Measurements from ENCODE around the gene HCFC1.

HCFC1 gene

DNA sequence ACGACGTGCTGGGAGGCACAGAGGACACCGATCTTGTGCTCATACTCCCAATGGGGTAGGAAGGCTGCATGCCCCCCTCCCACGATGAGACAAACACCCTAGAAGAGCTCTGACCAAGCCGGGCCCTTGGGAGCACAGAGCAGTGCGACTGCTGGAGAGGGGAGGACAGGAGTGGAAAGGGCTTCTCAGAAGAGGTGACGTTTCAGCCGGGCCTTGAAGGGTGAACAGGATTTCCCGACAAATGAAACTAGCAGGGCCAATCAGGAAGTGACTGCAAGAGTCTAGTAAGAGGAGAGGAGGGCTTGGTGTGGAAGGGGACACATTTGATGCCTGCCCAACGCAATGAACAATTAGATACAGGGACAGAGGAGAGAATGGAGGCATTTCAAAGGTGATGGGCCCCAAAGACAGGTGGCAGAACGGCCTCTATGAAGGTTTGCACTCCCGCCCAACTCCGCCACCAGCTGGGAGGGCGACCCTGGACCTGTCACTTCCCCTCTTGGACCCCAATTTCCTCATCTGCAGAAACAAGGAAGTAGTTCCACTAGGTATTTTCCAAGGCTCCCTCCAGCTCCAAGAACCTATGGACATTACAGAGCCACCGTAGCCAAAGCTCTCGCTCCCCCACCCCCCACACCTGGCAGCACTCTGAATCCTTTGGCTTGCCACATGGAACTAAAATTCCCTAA, 3.9 kb downstream of the HCFC1 start:
- no peak overlapping the region for H3K4me3 ChIP-seq
- intact Hi-C loops (cut with DNase I; ENCODE audit: low total_unique reads) = no loop called here
- TF ChIP-seq, protein P1, sequence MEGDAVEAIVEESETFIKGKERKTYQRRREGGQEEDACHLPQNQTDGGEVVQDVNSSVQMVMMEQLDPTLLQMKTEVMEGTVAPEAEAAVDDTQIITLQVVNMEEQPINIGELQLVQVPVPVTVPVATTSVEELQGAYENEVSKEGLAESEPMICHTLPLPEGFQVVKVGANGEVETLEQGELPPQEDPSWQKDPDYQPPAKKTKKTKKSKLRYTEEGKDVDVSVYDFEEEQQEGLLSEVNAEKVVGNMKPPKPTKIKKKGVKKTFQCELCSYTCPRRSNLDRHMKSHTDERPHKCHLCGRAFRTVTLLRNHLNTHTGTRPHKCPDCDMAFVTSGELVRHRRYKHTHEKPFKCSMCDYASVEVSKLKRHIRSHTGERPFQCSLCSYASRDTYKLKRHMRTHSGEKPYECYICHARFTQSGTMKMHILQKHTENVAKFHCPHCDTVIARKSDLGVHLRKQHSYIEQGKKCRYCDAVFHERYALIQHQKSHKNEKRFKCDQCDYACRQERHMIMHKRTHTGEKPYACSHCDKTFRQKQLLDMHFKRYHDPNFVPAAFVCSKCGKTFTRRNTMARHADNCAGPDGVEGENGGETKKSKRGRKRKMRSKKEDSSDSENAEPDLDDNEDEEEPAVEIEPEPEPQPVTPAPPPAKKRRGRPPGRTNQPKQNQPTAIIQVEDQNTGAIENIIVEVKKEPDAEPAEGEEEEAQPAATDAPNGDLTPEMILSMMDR (IDR thresholded peaks at IDR 0.05) = no peak

DNA sequence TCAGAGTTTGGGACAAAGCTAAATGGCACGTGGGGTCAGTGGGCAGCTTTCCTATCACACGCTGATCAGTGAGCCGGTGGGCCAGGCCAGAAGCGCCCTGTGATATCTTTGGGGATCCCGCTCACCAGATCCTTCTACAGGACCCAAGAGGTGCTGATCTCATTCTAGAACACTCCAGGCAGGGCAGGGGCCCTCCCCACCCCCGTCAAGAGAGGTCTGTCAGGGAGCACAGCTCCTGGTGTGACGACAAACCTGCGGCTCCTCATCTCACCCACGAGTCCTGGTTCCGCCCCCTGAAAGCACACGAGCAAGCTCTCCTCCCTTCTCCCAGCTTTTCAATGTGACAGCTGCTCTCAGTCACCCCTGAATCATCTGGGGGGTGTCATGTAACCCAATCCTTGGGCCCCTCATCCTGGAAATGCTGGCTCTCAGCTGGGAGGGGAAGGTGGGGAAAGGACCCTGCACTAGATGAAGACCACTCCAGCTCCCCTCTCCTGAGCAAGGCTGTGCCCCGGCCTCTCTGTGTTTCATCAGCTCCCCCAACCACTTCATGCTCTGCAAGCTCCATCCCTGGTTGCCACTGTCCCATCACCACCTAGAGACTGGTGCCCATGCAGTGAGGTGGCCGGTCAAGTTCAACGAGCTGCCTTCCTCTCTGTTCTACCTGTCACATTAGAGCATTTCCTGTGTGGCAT, 4.6 kb downstream of the HCFC1 start:
- Histone ChIP-seq H3K36me3 (peaks cover 1 to 25% (median 18%) of the 10 kb centered on the region in 3 donors), H3K4me3 (no peak overlapping the region)
- intact Hi-C loops (cut with DNase I; ENCODE audit: low total_unique reads) = no loop called here

More for the DNA sequence above, 3.9 kb downstream of the HCFC1 start:
- Histone ChIP-seq H3K27me3 (no peaks in the 10 kb centered on the region), H3K36me3 (peaks cover 0 to 18% (median 13%) of the 10 kb centered on the region in 3 donors), H3K27ac (peak overlapping the region; percentile 98 to 99), H3K9me3 (peaks cover 0 to 3% (median 0%) of the 10 kb centered on the region in 3 donors), H3K4me1 (peaks cover 0 to 45% (median 37%) of the 10 kb centered on the region in 4 donors)
- DNase-seq = no peak

DNA sequence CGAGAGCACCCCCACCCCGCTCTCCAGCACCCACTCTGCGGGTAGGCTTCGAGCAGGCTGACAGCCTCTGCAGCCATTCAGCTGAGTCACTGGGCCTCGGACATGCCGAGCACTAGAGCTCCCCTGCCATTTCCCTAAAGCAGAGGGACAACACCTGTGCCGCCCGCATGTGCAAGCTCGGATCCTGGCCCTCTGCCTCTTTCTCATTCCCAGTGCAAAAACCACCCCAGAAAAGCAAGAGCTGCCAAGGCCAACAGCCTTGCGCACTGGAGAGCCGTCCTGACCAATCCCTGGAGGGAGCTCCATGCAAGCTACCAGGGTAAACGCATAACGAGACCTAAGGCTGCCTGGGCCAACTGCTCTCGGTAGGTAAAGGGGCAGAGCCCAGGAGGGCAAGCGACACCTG, 5.3 kb downstream of the HCFC1 start:
- peak overlapping the region; percentile 98 to 99 for H3K27ac ChIP-seq
- TF ChIP-seq, protein P1 (IDR thresholded peaks at IDR 0.05) = no peak
- H3K9me3 ChIP-seq = peaks cover 0 to under 1% (median 0%) of the 10 kb centered on the region in 3 donors
- DNase-seq = peak in 1 of 2 donors; percentile 81
- no peak overlapping the region for H3K4me3 ChIP-seq
- peaks cover 8 to 32% (median 25%) of the 10 kb centered on the region in 3 donors for H3K36me3 ChIP-seq
- peaks cover 0 to 45% (median 37%) of the 10 kb centered on the region in 4 donors for H3K4me1 ChIP-seq
- intact Hi-C loops (cut with DNase I; ENCODE audit: low total_unique reads) = no loop called here
- H3K27me3 ChIP-seq = no peaks in the 10 kb centered on the region

More for the DNA sequence above, 4.6 kb downstream of the HCFC1 start:
- no peak for DNase-seq
- Histone ChIP-seq H3K27ac (peak overlapping the region; percentile 98 to 99), H3K27me3 (no peaks in the 10 kb centered on the region), H3K9me3 (peaks cover 0 to 3% (median 0%) of the 10 kb centered on the region in 3 donors), H3K4me1 (peaks cover 0 to 45% (median 37%) of the 10 kb centered on the region in 4 donors)
- TF ChIP-seq, protein P1 (IDR thresholded peaks at IDR 0.05) = no peak

DNA sequence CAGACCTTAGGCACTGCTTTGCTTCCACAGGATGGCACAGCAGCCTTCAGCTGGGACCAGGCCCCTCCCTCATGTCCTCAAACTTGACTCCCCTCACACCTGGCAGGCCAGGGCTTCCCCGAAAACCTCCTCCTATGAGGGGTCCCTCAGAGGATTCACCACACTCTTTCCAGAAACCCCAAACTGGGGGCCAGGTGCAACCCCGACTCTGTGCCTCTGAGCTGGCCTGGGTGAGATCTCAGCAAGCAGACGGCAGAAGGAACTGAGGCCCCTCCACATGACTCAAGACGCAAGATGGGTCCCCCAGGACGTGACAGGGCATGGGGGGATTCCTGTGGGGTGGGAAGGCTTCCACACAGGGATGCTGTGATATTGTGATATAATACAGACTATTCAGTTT, 6.2 kb downstream of the HCFC1 start:
- peak overlapping the region in 1 of 2 donors; percentile 99 for H3K27ac ChIP-seq
- no peak overlapping the region for H3K4me3 ChIP-seq
- TF ChIP-seq, protein P1 (IDR thresholded peaks at IDR 0.05) = no peak
- intact Hi-C loops (cut with DNase I; ENCODE audit: low total_unique reads) = no loop called here
- H3K4me1 ChIP-seq = peaks cover 0 to 45% (median 37%) of the 10 kb centered on the region in 4 donors
- DNase-seq = no peak
- no peaks in the 10 kb centered on the region for H3K9me3 ChIP-seq
- H3K27me3 ChIP-seq = no peaks in the 10 kb centered on the region
- peaks cover 9 to 39% (median 32%) of the 10 kb centered on the region in 3 donors for H3K36me3 ChIP-seq

DNA sequence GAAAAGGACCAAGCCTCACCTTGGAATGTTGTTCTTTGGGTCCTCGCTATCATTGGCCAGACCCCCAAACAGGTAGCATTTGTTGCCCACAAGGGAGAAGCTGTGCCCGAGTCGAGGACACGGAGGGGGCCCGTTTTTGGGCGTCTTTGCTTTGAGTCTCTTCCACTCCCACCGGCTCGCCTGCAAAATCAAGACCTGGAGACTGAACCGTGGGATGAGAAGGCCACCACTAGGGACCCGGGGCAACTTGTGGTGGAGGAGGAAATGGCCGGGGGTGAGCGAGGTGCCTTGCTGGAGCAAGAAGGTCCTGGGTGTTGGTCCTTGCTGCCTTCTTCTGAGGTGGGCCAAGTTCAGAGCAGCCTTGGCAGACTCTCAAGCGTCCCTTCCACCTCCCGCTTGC, 7.5 kb downstream of the HCFC1 start:
- TF ChIP-seq, protein P1 (IDR thresholded peaks at IDR 0.05) = no peak
- peaks cover 0 to 38% (median 34%) of the 10 kb centered on the region in 4 donors for H3K4me1 ChIP-seq
- H3K27ac ChIP-seq = no peak overlapping the region
- H3K4me3 ChIP-seq = no peak overlapping the region
- no peaks in the 10 kb centered on the region for H3K9me3 ChIP-seq
- peaks cover 18 to 52% (median 45%) of the 10 kb centered on the region in 3 donors for H3K36me3 ChIP-seq
- H3K27me3 ChIP-seq = no peaks in the 10 kb centered on the region
- DNase-seq = no peak
- intact Hi-C loops (cut with DNase I; ENCODE audit: low total_unique reads) = no loop called here

Measured in tibial artery (tissue), 4 donors.